Stimulated activated naive CD4-positive, alpha-beta T cell treated with Interleukin-2 at 50 U/mL for 16 hours (primary cell): ENCODE results near the gene FGF22.

ENCODE experiments used
- DNase-seq: peaks from one replicate; lab custom pipeline; 2025; lab: John Stamatoyannopoulos, UW

The FGF22 gene

GRCh38 chr19:644363-644762, 4.7 kb downstream of the FGF22 start:
- no peak for DNase-seq

- DNase-seq: no peak
Measured at GRCh38 chr19:644789-645188, 5.1 kb downstream of the FGF22 start.

GRCh38 chr19:645912-646778, 6.5 kb downstream of the FGF22 start:
- DNase-seq: no peak

GRCh38 chr19:646779-647565, 7.3 kb downstream of the FGF22 start:
- no peak for DNase-seq

GRCh38 chr19:647566-648284, 8.0 kb downstream of the FGF22 start:
- DNase-seq: no peak

- no peak for DNase-seq
Measured at GRCh38 chr19:648305-648704, 8.6 kb downstream of the FGF22 start.

- no peak for DNase-seq
Measured at GRCh38 chr19:648904-649801, 9.5 kb downstream of the FGF22 start.

- no peak for DNase-seq
Measured at GRCh38 chr19:650121-650520, 10.4 kb downstream of the FGF22 start.

- DNase-seq: no peak
Measured at GRCh38 chr19:651114-651818, 11.6 kb downstream of the FGF22 start.

- DNase-seq: no peak
Measured at GRCh38 chr19:651991-652390, 12.3 kb downstream of the FGF22 start.

- DNase-seq: no peak
Measured at GRCh38 chr19:652467-653389, 13.0 kb downstream of the FGF22 start.

- DNase-seq: no peak
Measured at GRCh38 chr19:653425-653824, 13.7 kb downstream of the FGF22 start.

- no peak for DNase-seq
Measured at GRCh38 chr19:655691-656090, 16.0 kb downstream of the FGF22 start.

GRCh38 chr19:656751-657559, 17.3 kb downstream of the FGF22 start:
- DNase-seq: no peak

GRCh38 chr19:657611-658010, 17.9 kb downstream of the FGF22 start:
- no peak for DNase-seq

- no peak for DNase-seq
Measured at GRCh38 chr19:658059-658839, 18.6 kb downstream of the FGF22 start.

- DNase-seq: peak; percentile 34
Measured at GRCh38 chr19:658916-659839, 19.5 kb downstream of the FGF22 start.
